GM23248 (cell line): ENCODE measurements around the gene SLC18A3. TPM values are rescaled to one million over a fixed set of nuclear protein-coding genes. Genes with fewer than 3 reads are reported as not detected.

ENCODE experiments used
- DNase-seq: peaks from one replicate; pipeline ENCODE4 v3.0.0-alpha.2; 2015
- H2AFZ ChIP-seq: fragments of 200-600 bp; sonication (generic); 2 replicates; pipeline ENCODE4 v1.6.1; 2016; ENCODE audit warnings: antibody characterized with exemption
- H3F3A ChIP-seq: fragments of 200-600 bp; sonication (generic); 2 replicates; pipeline ENCODE4 v1.6.1; 2016; ENCODE audit warnings: mild to moderate bottlenecking, antibody characterized with exemption, mixed run types; ENCODE audit not compliant: insufficient read depth
- H3K27ac ChIP-seq: fragments of 200-600 bp; sonication (generic); 2 replicates; pipeline ENCODE4 v1.5.1; 2016; ENCODE audit warnings: mild to moderate bottlenecking
- H3K27me3 ChIP-seq: fragments of 200-600 bp; sonication (generic); replicated peaks from 2 replicates; pipeline ENCODE4 v1.6.1; 2016; ENCODE audit warnings: mild to moderate bottlenecking; ENCODE audit not compliant: insufficient read depth
- H3K36me3 ChIP-seq: fragments of 200-600 bp; sonication (generic); 2 replicates; pipeline ENCODE4 v1.6.1; 2016; ENCODE audit warnings: low read depth, mild to moderate bottlenecking
- H3K4me1 ChIP-seq: fragments of 200-600 bp; sonication (generic); 2 replicates; pipeline ENCODE4 v1.6.1; 2016; ENCODE audit warnings: mild to moderate bottlenecking; ENCODE audit not compliant: insufficient read depth
- H3K4me2 ChIP-seq: fragments of 200-600 bp; sonication (generic); one replicate; pipeline ENCODE4 v1.6.1; 2016; ENCODE audit warnings: mild to moderate bottlenecking; ENCODE audit not compliant: unreplicated experiment
- H3K4me3 ChIP-seq: fragments of 200-600 bp; sonication (generic); 2 replicates; pipeline ENCODE4 v1.5.1; 2016; ENCODE audit warnings: mild to moderate bottlenecking
- H3K79me2 ChIP-seq: fragments of 200-600 bp; sonication (generic); 2 replicates; pipeline ENCODE4 v1.6.1; 2016; ENCODE audit warnings: mild to moderate bottlenecking; ENCODE audit not compliant: insufficient read depth
- H3K9ac ChIP-seq: fragments of 200-600 bp; sonication (generic); 2 replicates; pipeline ENCODE4 v1.6.1; 2016; ENCODE audit warnings: mild to moderate bottlenecking
- H3K9me2 ChIP-seq: fragments of 200-600 bp; sonication (generic); 2 replicates; pipeline ENCODE4 v1.6.1; 2016; ENCODE audit warnings: mixed run types, mild to moderate bottlenecking, moderate library complexity; ENCODE audit not compliant: insufficient read depth
- H3K9me3 ChIP-seq: fragments of 200-600 bp; sonication (generic); one replicate; pipeline ENCODE4 v1.6.1; 2017; ENCODE audit warnings: low read depth
- H4K20me1 ChIP-seq: fragments of 200-600 bp; sonication (generic); 2 replicates; pipeline ENCODE4 v1.6.0; 2016; ENCODE audit not compliant: insufficient read depth
- EZH2 ChIP-seq: fragments of 200-600 bp; sonication (generic); IDR thresholded peaks from 2 replicates; pipeline ENCODE4 v1.6.1; 2018; ENCODE audit warnings: antibody characterized with exemption, mild to moderate bottlenecking; ENCODE audit not compliant: insufficient read depth, poor library complexity, severe bottlenecking
- EZH2phosphoT487 ChIP-seq: fragments of 200-600 bp; sonication (generic); IDR thresholded peaks from 2 replicates; pipeline ENCODE4 v1.6.1; 2018; ENCODE audit warnings: antibody characterized with exemption, moderate library complexity, mild to moderate bottlenecking, low read depth; ENCODE audit not compliant: insufficient read depth
- WGBS, 2 experiments: methylation state at CpG; one replicate each; pipeline ENCODE4 v1.1.6; 2015 to 2017; ENCODE audit warnings: low lambda C conversion rate in 2 of 2, low coverage in 1 of 2; ENCODE audit errors: missing lambda C conversion rate in 2 of 2; 5-methylcytosine and 5-hydroxymethylcytosine counted together
- in situ Hi-C: fragments of 300-500 bp; cut with MboI; formaldehyde crosslinking; loops from 2 replicates; pipeline ENCODE4 v1.15.0; 2020
- polyA plus RNA-seq: library from polyadenylated mRNA; unstranded; fragments of >200 nt; fragmentation: Nextera tagmentation; extraction: Ambion mirVana; gene quantifications from 2 replicates; pipeline ENCODE4 v1.2.1, GENCODE V29; 2016
- total RNA-seq: library from RNA; depleted of rRNA; stranded (reverse); fragments of >200 nt; shearing (Covaris generic); gene quantifications from 2 replicates; pipeline ENCODE4 v1.2.3, GENCODE V29; 2014

SLC18A3 gene
- total and polyA plus RNA-seq, 2 experiments from 2014 or later: not detected

- no peak for TF ChIP-seq EZH2phosphoT487
- no peak for TF ChIP-seq EZH2
- Histone ChIP-seq H3K9me3 (no peaks in the 10 kb centered on the region), H3K4me1 (peaks cover 15% of the 10 kb centered on the region), H3K4me3 (no peak overlapping the region), H3K27me3 (no peaks in the 10 kb centered on the region), H3K36me3 (no peaks in the 10 kb centered on the region), H3K9ac (no peak overlapping the region), H4K20me1 (no peaks in the 10 kb centered on the region), H3K27ac (no peak overlapping the region), H3K4me2 (no peak overlapping the region), H3K9me2 (no peaks in the 10 kb centered on the region), H3K79me2 (no peaks in the 10 kb centered on the region), H3F3A (peaks cover 3% of the 10 kb centered on the region; the same call in 1 of the 2 replicates), H2AFZ (peak overlapping the region; percentile 41; the same call in 1 of the 2 replicates)
- in situ Hi-C loops: loop anchor here (25.0 kb wide), 2 partner anchors 316 to 616 kb away; no protein-coding TSS in a partner anchor
- peak; percentile 38 for DNase-seq
- WGBS, 2 experiments: 61 to 66% methylated on average over 13 of the region's 13 CpGs
Observed at GRCh38 chr10:49595713-49596492, 14.2 kb upstream of the SLC18A3 start.

- in situ Hi-C loops: loop anchor here (25.0 kb wide), 2 partner anchors 316 to 616 kb away; no protein-coding TSS in a partner anchor
- H3K9me3 ChIP-seq: no peaks in the 10 kb centered on the region
- H3K9ac ChIP-seq: no peak overlapping the region
- peaks cover 21% of the 10 kb centered on the region for H3K4me1 ChIP-seq
- no peaks in the 10 kb centered on the region for H3K79me2 ChIP-seq
- H3K36me3 ChIP-seq: no peaks in the 10 kb centered on the region
- H4K20me1 ChIP-seq: no peaks in the 10 kb centered on the region
- H3F3A ChIP-seq: peaks cover 3% of the 10 kb centered on the region; the same call in 1 of the 2 replicates
- no peak for TF ChIP-seq EZH2
- TF ChIP-seq EZH2phosphoT487: no peak
- H3K9me2 ChIP-seq: no peaks in the 10 kb centered on the region
- H2AFZ ChIP-seq: no peak overlapping the region
- no peak overlapping the region for H3K4me3 ChIP-seq
- no peak for DNase-seq
- H3K27me3 ChIP-seq: no peaks in the 10 kb centered on the region
- H3K4me2 ChIP-seq: no peak overlapping the region
- H3K27ac ChIP-seq: no peak overlapping the region
- 46 to 57% methylated on average over 3 of the region's 3 CpGs for WGBS, 2 experiments
Observed at GRCh38 chr10:49596493-49596809, 13.7 kb upstream of the SLC18A3 start.

GRCh38 chr10:49596836-49597235, 13.3 kb upstream of the SLC18A3 start:
- in situ Hi-C loops: loop anchor here (25.0 kb wide), 2 partner anchors 315 to 615 kb away; no protein-coding TSS in a partner anchor
- no peaks in the 10 kb centered on the region for H3K9me2 ChIP-seq
- H3K27ac ChIP-seq: no peak overlapping the region
- peaks cover 3% of the 10 kb centered on the region; the same call in 1 of the 2 replicates for H3F3A ChIP-seq
- H2AFZ ChIP-seq: no peak overlapping the region
- WGBS, 2 experiments: 59 to 61% methylated on average over 2 to 3 of the region's 3 CpGs
- no peaks in the 10 kb centered on the region for H3K79me2 ChIP-seq
- peaks cover 25% of the 10 kb centered on the region for H3K4me1 ChIP-seq
- H4K20me1 ChIP-seq: no peaks in the 10 kb centered on the region
- H3K4me3 ChIP-seq: no peak overlapping the region
- H3K9me3 ChIP-seq: no peaks in the 10 kb centered on the region
- H3K9ac ChIP-seq: no peak overlapping the region
- DNase-seq: no peak
- no peak overlapping the region for H3K4me2 ChIP-seq
- no peak for TF ChIP-seq EZH2phosphoT487
- no peak for TF ChIP-seq EZH2
- no peaks in the 10 kb centered on the region for H3K36me3 ChIP-seq
- H3K27me3 ChIP-seq: no peaks in the 10 kb centered on the region

- Histone ChIP-seq H3K9ac (no peak overlapping the region), H3K4me2 (no peak overlapping the region), H3K79me2 (no peaks in the 10 kb centered on the region), H3K9me3 (no peaks in the 10 kb centered on the region), H3K4me1 (peaks cover 24% of the 10 kb centered on the region), H3K9me2 (no peaks in the 10 kb centered on the region), H2AFZ (no peak overlapping the region), H3F3A (peaks cover 3% of the 10 kb centered on the region; the same call in 1 of the 2 replicates), H3K27ac (no peak overlapping the region), H3K4me3 (no peak overlapping the region), H3K27me3 (no peaks in the 10 kb centered on the region), H4K20me1 (no peaks in the 10 kb centered on the region), H3K36me3 (no peaks in the 10 kb centered on the region)
- in situ Hi-C loops: loop anchor here (25.0 kb wide), 2 partner anchors 315 to 615 kb away; no protein-coding TSS in a partner anchor
- DNase-seq: no peak
- TF ChIP-seq EZH2phosphoT487 (no peak), EZH2 (no peak)
- 66 to 71% methylated on average over 10 to 11 of the region's 11 CpGs for WGBS, 2 experiments
Observed at GRCh38 chr10:49597426-49598163, 12.5 kb upstream of the SLC18A3 start.
